ENCODE measurements around the gene FRRS1L. TPM values are rescaled to one million over a fixed set of nuclear protein-coding genes. Genes with fewer than 3 reads are reported as not detected.

FRRS1L gene
- total and polyA plus RNA-seq, 2 of the 4 experiments (the other 2 are of a cell fraction), result under 0.01 to 0.05 TPM

DNA sequence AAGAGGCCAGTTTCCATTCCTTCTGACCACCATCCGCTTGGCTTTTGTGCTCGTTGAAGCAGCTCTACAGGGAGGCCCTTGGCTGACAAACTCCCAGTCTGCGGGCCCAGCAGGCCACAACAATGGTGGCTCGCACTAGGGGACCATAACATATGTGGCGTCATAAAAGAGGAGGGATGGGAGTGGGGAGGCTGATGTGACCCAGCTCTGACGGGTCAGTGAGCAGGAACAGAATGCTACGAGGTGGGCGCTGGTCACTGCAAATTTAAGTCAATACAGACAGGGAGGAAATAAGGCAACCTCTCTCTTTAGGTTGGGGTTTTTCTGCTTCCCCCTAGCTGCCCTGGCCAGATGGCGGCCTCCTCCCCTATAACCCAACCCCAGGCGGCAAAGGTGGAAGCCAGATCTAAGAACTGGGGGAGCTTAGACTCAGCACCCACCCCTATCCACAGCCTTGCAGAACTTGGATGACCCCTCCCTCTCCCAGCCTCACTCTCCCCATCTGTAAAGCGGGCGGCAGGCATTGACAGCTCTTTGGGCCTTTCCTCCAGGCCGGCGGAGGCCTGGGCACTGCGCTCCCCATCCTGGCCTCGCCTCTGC is 778 bp downstream of the FRRS1L start:
- BruUV-seq (replicated peaks), result no TSS peak
- Histone ChIP-seq H3K4me2 (ENCODE audit: low read depth, low read length) (no peak overlapping the region), H3K4me3 (ENCODE audit: insufficient read depth, low read depth, low read length) (no peak overlapping the region), H3K9ac (ENCODE audit: low read depth, low read length) (no peak overlapping the region), H3K14ac (replicated peaks; ENCODE audit: low read depth, low read length) (no peak overlapping the region), H2AK9ac (replicated peaks; ENCODE audit: low read depth, low read length, poor library complexity) (no peak overlapping the region), H3K23ac (ENCODE audit: low read depth, low read length) (no peak overlapping the region), H4K91ac (ENCODE audit: insufficient read depth, low read depth, low read length) (no peak overlapping the region), H2AK5ac (ENCODE audit: low read depth, low read length) (no peak overlapping the region), H3K9me1 (ENCODE audit: insufficient read depth, low read length) (no peaks in the 10 kb centered on the region), H2BK5ac (ENCODE audit: low read depth, low read length, poor library complexity, severe bottlenecking) (no peak overlapping the region), H3K27me3 (ENCODE audit: control insufficient read depth, insufficient read depth, low read length) (peaks cover 46% of the 10 kb centered on the region), H3K4ac (ENCODE audit: low read depth, low read length) (no peak overlapping the region), H4K8ac (ENCODE audit: low read depth in 2 of 2, low read length in 2 of 2) (no peak overlapping the region), H3K56ac (ENCODE audit: extremely low read depth, insufficient read depth, low read length) (no peak overlapping the region), H3K18ac (ENCODE audit: low read depth, low read length) (no peak overlapping the region), H2BK15ac (ENCODE audit: low read depth, low read length) (no peak overlapping the region), H2BK20ac (ENCODE audit: low read depth, low read length) (no peak overlapping the region), H3K9me3 (ENCODE audit: control insufficient read depth, insufficient read depth, low read length) (peaks cover 2% of the 10 kb centered on the region), H4K20me1 (ENCODE audit: insufficient read depth, low read length) (no peaks in the 10 kb centered on the region), H2BK120ac (ENCODE audit: low read depth, low read length) (no peak overlapping the region), H3K4me1 (ENCODE audit: control insufficient read depth, insufficient read depth, low read length) (no peaks in the 10 kb centered on the region), H3K79me1 (ENCODE audit: low read depth in 1 of 2, low read length in 2 of 2) (no peaks in the 10 kb centered on the region), H4K5ac (ENCODE audit: low read depth, low read length) (no peak overlapping the region), H3K27ac (ENCODE audit: insufficient read depth, low read length) (no peak overlapping the region), H3K36me3 (ENCODE audit: control insufficient read depth, insufficient read depth, low read length) (no peaks in the 10 kb centered on the region), H2AFZ (replicated peaks; ENCODE audit: low read length, poor library complexity) (no peak overlapping the region)
- ChIA-PET CTCF (no interaction called here), POLR2A (ENCODE audit: unreplicated experiment) (no interaction called here)
- in situ Hi-C loops (cut with MboI; ENCODE audit: low sequenced_read_pairs) (loop anchor here (10.0 kb wide), 1 partner anchor 61 kb away; no protein-coding TSS in a partner anchor), dilution Hi-C loops (cut with HindIII; ENCODE audit: low sequenced_read_pairs, unreplicated experiment) (no loop called here), intact Hi-C loops (cut with micrococcal nuclease) (no loop called here)
- 57% methylated on average over 2 of the region's 16 CpGs; no CpG with 5 or more reads in 1 of the 2 experiments for WGBS, 2 experiments (ENCODE audit: extremely low coverage in 2 of 2, insufficient read length in 1 of 2)
- no peak for DNase-seq
- TF ChIP-seq CHD1 (IDR thresholded peaks at IDR 0.05; ENCODE audit: low read depth, low read length) (no peak), RCOR1 (IDR thresholded peaks at IDR 0.05; ENCODE audit: insufficient replicate concordance, low read length) (no peak), POLR2A (IDR thresholded peaks at IDR 0.05; ENCODE audit: low read depth, low read length) (no peak), MAFK (IDR thresholded peaks at IDR 0.05; ENCODE audit: low read depth, low read length) (no peak), NFE2L2 (IDR thresholded peaks at IDR 0.05; ENCODE audit: low read depth, low read length) (no peak), RFX5 (IDR thresholded peaks at IDR 0.05; ENCODE audit: low read depth, low read length) (no peak)
- TF ChIP-seq, protein P1, sequence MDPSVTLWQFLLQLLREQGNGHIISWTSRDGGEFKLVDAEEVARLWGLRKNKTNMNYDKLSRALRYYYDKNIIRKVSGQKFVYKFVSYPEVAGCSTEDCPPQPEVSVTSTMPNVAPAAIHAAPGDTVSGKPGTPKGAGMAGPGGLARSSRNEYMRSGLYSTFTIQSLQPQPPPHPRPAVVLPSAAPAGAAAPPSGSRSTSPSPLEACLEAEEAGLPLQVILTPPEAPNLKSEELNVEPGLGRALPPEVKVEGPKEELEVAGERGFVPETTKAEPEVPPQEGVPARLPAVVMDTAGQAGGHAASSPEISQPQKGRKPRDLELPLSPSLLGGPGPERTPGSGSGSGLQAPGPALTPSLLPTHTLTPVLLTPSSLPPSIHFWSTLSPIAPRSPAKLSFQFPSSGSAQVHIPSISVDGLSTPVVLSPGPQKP (IDR thresholded peaks at IDR 0.05; ENCODE audit: borderline replicate concordance, low read depth, low read length), result no peak
- TF ChIP-seq, protein P2, sequence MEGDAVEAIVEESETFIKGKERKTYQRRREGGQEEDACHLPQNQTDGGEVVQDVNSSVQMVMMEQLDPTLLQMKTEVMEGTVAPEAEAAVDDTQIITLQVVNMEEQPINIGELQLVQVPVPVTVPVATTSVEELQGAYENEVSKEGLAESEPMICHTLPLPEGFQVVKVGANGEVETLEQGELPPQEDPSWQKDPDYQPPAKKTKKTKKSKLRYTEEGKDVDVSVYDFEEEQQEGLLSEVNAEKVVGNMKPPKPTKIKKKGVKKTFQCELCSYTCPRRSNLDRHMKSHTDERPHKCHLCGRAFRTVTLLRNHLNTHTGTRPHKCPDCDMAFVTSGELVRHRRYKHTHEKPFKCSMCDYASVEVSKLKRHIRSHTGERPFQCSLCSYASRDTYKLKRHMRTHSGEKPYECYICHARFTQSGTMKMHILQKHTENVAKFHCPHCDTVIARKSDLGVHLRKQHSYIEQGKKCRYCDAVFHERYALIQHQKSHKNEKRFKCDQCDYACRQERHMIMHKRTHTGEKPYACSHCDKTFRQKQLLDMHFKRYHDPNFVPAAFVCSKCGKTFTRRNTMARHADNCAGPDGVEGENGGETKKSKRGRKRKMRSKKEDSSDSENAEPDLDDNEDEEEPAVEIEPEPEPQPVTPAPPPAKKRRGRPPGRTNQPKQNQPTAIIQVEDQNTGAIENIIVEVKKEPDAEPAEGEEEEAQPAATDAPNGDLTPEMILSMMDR (conservative IDR thresholded peaks at IDR 0.05; ENCODE audit: low read depth, low read length), result no peak
- no peak for ATAC-seq (ENCODE audit: low read depth)

Data from IMR-90 (cell line).